Mucosa of stomach (tissue), 1 donor: Measurements from ENCODE around the gene LARGE1.

Experiments
- H3K27me3 ChIP-seq: one replicate; pipeline ENCODE4 v1.7.0; 2013; ENCODE audit warnings: mild to moderate bottlenecking, low read length; ENCODE audit not compliant: control insufficient read depth, insufficient read depth
- H3K36me3 ChIP-seq: one replicate; pipeline ENCODE4 v1.7.0; 2013; ENCODE audit warnings: low read length; ENCODE audit not compliant: control insufficient read depth, insufficient read depth
- H3K4me1 ChIP-seq: one replicate; pipeline ENCODE4 v1.7.0; 2013; ENCODE audit warnings: mild to moderate bottlenecking, low read length; ENCODE audit not compliant: control insufficient read depth, insufficient read depth
- H3K4me3 ChIP-seq: one replicate; pipeline ENCODE4 v1.7.0; 2013; ENCODE audit warnings: low read length
- H3K9ac ChIP-seq: one replicate; pipeline ENCODE4 v1.7.0; 2013; ENCODE audit warnings: mild to moderate bottlenecking, low read length, moderate library complexity
- H3K9me3 ChIP-seq: one replicate; pipeline ENCODE4 v1.7.0; 2013; ENCODE audit warnings: mild to moderate bottlenecking, low read length, moderate library complexity; ENCODE audit not compliant: control insufficient read depth
- donor health status: Pancreatic carcinoma.

Gene LARGE1

DNA sequence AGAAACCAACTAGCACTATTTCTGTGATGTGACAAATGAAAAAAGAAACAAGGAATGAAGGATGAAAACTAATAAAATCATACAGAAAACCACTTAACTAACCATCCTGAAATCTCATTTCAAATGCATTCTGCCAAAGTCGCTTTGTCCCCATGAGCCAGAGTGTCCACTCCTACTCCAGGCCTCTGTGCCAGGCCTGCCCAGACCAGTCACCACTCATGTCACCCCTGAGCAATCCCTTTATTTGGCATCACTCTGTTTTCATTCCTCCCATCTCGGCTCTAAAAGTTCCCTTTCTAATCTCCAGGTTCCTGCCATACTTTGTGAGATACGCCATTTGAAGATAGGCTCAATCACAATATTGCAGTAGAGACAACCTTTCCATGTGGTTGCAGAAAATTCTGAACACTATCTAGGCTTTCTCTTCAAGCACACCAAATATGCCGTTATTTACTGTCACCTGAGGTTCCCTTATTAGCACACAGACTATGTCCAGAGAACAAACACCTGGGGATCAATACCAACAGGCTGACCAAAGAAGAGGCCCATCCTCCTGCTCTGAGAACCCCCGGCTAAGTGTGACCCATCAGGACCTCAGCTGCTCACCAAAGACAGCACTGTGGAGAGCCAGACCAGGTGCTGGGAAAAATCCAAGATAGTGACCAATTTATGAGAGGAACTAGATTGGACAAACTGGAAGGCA lies 202.4 kb downstream of the LARGE1 start:
- Histone ChIP-seq H3K9me3 (no peaks in the 10 kb centered on the region), H3K36me3 (no peaks in the 10 kb centered on the region), H3K9ac (no peak overlapping the region), H3K27me3 (no peaks in the 10 kb centered on the region), H3K4me3 (no peak overlapping the region), H3K4me1 (peaks cover 11% of the 10 kb centered on the region)

DNA sequence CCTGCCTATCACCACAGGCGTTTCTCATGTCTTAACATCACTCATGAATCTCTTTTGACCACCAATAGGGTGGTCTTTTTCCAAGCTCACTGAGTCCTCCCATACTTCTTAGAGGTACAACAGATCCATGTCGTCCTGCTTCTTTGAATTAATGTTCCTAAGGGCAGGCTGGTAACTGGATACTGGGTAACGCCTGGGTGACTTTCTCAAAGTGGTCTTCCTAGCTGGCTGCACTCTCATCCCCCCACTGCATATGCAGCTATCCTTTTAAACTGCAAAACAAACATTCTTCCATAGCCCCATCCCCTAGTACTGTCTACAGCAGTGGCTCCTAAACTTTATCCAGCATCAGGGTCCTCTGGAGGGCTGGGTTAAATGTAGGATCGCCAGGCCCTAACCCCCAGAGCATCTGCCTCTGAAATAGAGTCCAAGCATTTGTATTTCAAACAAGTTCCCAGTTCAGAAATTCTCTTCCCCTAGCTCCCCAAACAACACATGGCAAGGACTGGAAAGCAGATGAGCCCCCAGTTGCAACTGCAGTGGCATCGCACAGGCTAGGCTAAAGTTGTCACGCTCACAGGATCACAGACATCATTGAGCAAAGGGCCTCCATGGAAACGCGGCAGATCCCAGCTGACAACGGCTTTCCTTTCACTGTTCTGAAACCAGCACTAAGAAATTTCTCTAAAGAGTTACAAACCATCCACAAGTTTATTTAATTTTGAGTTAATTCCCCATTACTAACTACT lies 204.9 kb downstream of the LARGE1 start:
- peaks cover 4% of the 10 kb centered on the region for H3K4me1 ChIP-seq
- no peaks in the 10 kb centered on the region for H3K27me3 ChIP-seq
- H3K4me3 ChIP-seq: no peak overlapping the region
- H3K9ac ChIP-seq: no peak overlapping the region
- no peaks in the 10 kb centered on the region for H3K9me3 ChIP-seq
- no peaks in the 10 kb centered on the region for H3K36me3 ChIP-seq

DNA sequence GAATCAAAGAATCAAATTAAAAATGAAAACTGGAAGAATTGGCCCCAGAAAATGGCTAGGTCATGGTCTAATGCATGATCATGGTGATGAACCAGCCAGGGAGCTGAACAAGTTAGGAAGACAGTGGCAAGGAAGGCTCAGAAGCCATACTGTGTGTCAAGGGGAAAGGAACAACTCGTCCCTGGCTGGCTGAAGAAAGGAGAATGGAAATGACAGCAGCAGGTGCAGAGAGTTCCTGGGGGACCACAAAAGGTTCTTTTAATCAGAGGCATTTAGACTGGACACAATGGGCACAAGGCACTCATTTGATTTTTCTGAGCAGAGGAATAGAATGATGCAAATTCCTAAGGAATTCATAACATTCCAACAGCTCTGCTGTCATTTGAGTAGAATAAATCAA lies 209.9 kb downstream of the LARGE1 start:
- H3K36me3 ChIP-seq: no peaks in the 10 kb centered on the region

DNA sequence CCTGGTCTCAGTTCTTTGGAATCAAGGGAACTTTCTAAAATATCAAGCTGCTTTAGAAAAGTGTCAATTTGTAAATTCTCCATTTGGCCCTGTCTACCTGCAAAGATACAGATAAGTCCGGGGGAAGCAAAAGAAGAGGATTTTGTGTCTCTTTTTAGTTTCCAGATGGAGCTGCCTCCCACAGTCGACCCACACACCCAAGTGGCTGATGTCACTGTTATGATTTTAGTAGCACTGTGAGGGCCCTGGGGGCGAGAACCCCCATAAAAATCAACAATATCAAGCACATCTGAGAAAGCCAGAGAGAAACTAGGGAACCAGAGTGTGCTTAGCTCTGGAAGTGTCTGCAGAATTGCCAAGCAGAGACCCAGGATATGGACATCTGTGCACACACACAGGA lies 212.7 kb downstream of the LARGE1 start:
- H3K4me1 ChIP-seq: no peaks in the 10 kb centered on the region
- no peak overlapping the region for H3K4me3 ChIP-seq
- H3K9ac ChIP-seq: no peak overlapping the region
- H3K9me3 ChIP-seq: no peaks in the 10 kb centered on the region
- H3K36me3 ChIP-seq: no peaks in the 10 kb centered on the region
- H3K27me3 ChIP-seq: no peaks in the 10 kb centered on the region

More for the DNA sequence above, 209.9 kb downstream of the LARGE1 start:
- H3K4me1 ChIP-seq: no peaks in the 10 kb centered on the region
- no peak overlapping the region for H3K9ac ChIP-seq
- no peaks in the 10 kb centered on the region for H3K27me3 ChIP-seq
- no peak overlapping the region for H3K4me3 ChIP-seq
- H3K9me3 ChIP-seq: no peaks in the 10 kb centered on the region

DNA sequence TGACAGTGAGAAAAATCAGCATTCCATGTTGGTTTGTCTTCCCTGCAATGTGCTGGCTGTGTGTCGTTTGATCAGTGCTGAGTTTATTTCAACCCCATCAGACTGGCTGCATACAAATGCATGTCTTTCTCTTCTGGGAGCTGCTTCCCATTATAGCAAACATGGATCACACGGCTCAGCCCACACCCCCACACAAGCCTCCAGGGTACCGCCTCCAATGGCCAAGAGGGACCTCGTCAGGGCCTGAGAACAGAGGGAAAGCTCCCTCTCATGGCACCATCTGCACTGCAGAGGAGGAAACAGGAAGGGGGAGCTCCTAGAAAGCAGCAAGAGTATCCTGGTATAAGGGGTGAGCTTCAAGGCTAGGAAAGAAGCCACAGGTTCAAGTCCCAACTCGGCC lies 214.2 kb downstream of the LARGE1 start:
- no peaks in the 10 kb centered on the region for H3K9me3 ChIP-seq
- H3K4me1 ChIP-seq: no peaks in the 10 kb centered on the region
- H3K36me3 ChIP-seq: no peaks in the 10 kb centered on the region
- H3K9ac ChIP-seq: no peak overlapping the region
- H3K27me3 ChIP-seq: no peaks in the 10 kb centered on the region
- H3K4me3 ChIP-seq: no peak overlapping the region

DNA sequence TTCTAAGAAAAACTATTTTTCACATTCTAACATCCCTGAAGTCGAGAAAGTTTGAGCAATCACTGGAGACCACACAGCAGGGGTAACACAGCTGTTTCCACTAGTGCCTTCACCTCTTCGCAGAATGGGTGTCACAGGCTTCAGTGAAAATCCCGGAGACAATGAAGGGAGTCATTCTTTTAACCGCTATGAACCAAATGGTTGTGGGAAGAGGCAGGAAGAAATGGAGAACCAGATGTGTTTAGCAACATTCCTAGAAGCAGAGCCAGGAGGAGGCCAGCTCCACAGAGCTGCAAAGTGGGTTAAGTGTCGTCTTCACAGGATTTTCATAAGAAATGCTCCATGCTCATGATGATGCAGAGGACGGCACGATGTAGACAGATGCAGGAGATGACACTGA lies 221.1 kb downstream of the LARGE1 start:
- Histone ChIP-seq H3K4me3 (no peak overlapping the region), H3K9me3 (no peaks in the 10 kb centered on the region), H3K36me3 (no peaks in the 10 kb centered on the region), H3K27me3 (no peaks in the 10 kb centered on the region), H3K9ac (no peak overlapping the region), H3K4me1 (no peaks in the 10 kb centered on the region)

DNA sequence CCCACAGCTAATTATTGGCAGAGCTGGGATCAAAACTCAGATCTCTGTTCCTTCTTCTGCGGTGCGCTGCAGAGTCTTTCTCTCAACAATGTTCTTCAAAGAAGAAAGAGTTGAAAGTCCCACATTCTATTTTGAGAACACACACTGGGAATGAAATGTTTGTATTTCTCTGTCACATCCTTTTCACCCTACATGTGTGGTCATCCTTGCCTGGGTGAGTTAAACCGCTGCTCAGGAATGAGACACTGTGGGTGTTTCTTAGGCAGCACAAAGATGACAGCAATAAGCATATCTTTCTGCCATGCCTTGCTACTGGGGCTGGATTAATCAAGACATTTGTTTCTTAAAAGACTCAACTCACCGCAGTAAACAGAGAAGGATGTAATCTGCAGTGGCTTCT lies 222.6 kb downstream of the LARGE1 start:
- Histone ChIP-seq H3K9me3 (no peaks in the 10 kb centered on the region), H3K9ac (no peak overlapping the region), H3K36me3 (no peaks in the 10 kb centered on the region), H3K27me3 (no peaks in the 10 kb centered on the region), H3K4me3 (no peak overlapping the region), H3K4me1 (no peaks in the 10 kb centered on the region)

DNA sequence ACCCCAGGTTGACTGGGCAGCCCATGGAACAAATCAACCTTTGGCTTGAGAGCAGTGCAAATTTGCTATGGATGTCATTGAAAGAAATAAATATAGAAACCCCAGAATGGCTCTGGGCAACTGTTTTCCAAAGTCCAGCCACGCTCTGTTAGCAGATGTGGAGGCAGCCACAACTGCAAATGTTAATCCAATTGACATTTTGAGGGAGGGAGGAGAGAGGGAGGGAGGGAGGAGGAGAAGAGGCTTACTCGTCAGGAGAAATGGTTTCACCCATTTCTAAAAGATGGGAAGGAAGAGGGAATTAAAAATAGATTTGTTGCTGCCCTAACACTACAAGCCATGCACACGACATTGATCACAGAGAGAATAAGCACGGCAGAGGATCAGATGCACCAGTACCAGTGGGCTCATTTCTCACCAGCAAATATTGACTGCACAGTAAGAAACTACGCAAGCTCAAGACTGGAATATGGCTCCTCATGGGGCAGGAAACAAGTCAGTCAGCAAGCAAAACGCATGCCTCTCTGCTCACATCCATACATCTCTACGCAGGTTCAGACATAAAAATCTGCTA lies 229.1 kb downstream of the LARGE1 start:
- Histone ChIP-seq H3K9me3 (no peaks in the 10 kb centered on the region), H3K9ac (no peak overlapping the region), H3K4me1 (no peaks in the 10 kb centered on the region), H3K4me3 (no peak overlapping the region), H3K27me3 (no peaks in the 10 kb centered on the region), H3K36me3 (no peaks in the 10 kb centered on the region)

DNA sequence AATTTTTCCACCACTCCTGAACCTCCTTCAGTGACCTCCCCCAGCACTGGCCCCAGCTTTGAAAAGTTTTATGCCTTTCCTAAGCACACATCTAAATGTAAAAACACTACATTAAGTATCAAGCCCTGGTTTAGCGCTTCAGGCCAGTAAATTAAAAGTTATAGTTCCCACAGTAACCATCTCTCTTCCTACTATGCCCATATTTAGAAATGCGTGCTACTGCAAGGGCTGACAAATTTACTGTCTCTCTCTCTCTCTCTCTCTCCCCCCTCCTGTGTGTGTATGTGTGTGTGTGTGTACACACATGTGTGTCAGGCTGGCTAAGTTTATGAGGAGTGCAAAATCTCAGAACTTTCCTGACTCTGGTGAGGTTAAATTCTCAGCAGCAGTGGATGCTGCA lies 231.4 kb downstream of the LARGE1 start:
- Histone ChIP-seq H3K4me1 (no peaks in the 10 kb centered on the region), H3K27me3 (no peaks in the 10 kb centered on the region), H3K36me3 (no peaks in the 10 kb centered on the region), H3K4me3 (no peak overlapping the region), H3K9ac (no peak overlapping the region), H3K9me3 (no peaks in the 10 kb centered on the region)

DNA sequence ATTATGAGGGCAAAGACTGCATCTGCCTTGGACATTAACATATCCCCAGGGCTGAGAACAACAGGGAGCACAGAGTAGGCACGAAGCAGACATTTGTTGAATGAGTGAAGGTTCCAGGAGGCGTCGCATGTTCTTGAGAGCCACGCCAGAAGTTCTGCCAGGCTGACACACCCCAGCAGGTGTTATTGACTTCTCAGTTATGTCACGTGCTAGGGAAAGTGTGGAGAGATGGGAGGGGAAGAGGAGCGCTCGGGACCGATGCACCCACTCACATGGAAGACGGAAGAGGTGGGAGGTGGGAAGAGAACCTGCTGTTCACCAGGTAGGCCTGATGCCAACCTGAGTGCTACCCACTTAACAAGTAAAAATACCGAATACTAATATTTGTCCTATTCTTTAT lies 232.8 kb downstream of the LARGE1 start:
- Histone ChIP-seq H3K4me1 (no peaks in the 10 kb centered on the region), H3K4me3 (no peak overlapping the region), H3K36me3 (no peaks in the 10 kb centered on the region), H3K27me3 (no peaks in the 10 kb centered on the region), H3K9ac (no peak overlapping the region), H3K9me3 (no peaks in the 10 kb centered on the region)

DNA sequence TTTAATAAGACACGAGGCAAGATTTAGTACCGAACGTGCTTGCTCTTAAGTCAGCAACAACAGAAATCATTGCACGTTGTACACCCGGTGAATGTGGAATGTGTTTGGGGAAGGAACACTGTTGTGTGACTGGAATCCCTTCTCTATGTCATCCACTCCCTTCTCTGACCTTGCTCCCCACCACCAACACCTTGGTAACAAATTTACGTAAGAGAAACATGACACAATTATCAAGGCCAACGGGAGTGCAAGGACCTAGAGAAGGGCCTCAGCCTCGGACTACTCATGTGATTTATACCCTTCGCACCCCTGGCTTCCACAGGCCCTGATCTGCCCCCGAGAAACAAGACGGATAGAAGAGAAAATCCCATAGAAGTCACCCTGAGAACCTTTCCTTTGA lies 236.2 kb downstream of the LARGE1 start:
- no peaks in the 10 kb centered on the region for H3K36me3 ChIP-seq
- H3K27me3 ChIP-seq: no peaks in the 10 kb centered on the region
- H3K9me3 ChIP-seq: no peaks in the 10 kb centered on the region
- no peak overlapping the region for H3K4me3 ChIP-seq
- H3K4me1 ChIP-seq: no peaks in the 10 kb centered on the region
- H3K9ac ChIP-seq: no peak overlapping the region

DNA sequence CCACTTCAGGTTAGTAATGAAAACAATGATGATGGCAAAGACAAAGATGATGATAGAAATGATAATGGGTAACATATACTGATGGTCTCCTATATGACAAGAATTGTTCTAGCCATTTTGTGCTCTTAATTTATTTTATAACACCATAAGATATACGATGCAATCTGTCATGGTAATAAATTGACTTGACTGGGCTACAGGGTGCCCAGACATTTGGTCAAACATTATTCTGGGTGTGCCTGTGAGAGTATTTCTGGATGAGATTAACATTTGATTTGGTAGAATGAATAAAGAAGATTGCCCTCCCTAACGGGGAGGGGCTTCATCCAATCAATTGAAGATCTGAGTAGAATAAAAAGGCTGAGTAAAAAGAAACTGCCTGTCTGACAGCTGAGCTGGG lies 237.3 kb downstream of the LARGE1 start:
- no peaks in the 10 kb centered on the region for H3K27me3 ChIP-seq
- no peaks in the 10 kb centered on the region for H3K4me1 ChIP-seq
- no peak overlapping the region for H3K4me3 ChIP-seq
- no peaks in the 10 kb centered on the region for H3K9me3 ChIP-seq
- H3K36me3 ChIP-seq: no peaks in the 10 kb centered on the region
- no peak overlapping the region for H3K9ac ChIP-seq
